IMR-90 (cell line): Measurements from ENCODE around the gene MGAT5. TPM values are rescaled to one million over a fixed set of nuclear protein-coding genes. Genes with fewer than 3 reads are reported as not detected.

Experiments
- ATAC-seq: fragments of 200-7000 bp; cut with Tn5 transposase; 2 replicates; pipeline ENCODE4 v1.9.1; 2020; ENCODE audit warnings: low read depth, mild to moderate bottlenecking, moderate library complexity
- BruUV-seq: library from RNA; stranded (reverse); fragments of 400-500 nt; replicated peaks from 2 replicates; lab custom pipeline; 2021; lab: Mats Ljungman, UMichigan
- CTCF ChIA-PET: fragments of 300-600 bp; formaldehyde crosslinking; extraction: SDS; loops from one replicate; lab custom pipeline; 2021; ENCODE audit warnings: antibody characterized with exemption; lab: Yijun Ruan, JAX
- POLR2A ChIA-PET: fragments of 300-600 bp; sonication (Branson Sonifier 250); formaldehyde crosslinking; loops from one replicate; lab custom pipeline; 2022; ENCODE audit warnings: antibody characterized with exemption; ENCODE audit not compliant: unreplicated experiment; lab: Charles Lee
- DNase-seq: peaks from one replicate; pipeline ENCODE4 v3.0.0; 2013
- H2AFZ ChIP-seq: replicated peaks from 2 replicates; pipeline ENCODE3; 2013; ENCODE audit warnings: low read length, mild to moderate bottlenecking; ENCODE audit not compliant: poor library complexity
- H2AK5ac ChIP-seq: 2 replicates; pipeline ENCODE4 v1.6.1; 2013; ENCODE audit warnings: low read depth, low read length, inconsistent platforms
- H2AK9ac ChIP-seq: replicated peaks from 2 replicates; pipeline ENCODE3; 2013; ENCODE audit warnings: mild to moderate bottlenecking, low read depth, low read length, moderate library complexity; ENCODE audit not compliant: poor library complexity
- H2BK120ac ChIP-seq: 2 replicates; pipeline ENCODE4 v1.6.1; 2013; ENCODE audit warnings: low read depth, low read length, inconsistent platforms
- H2BK15ac ChIP-seq: 3 replicates; pipeline ENCODE4 v1.6.1; 2013; ENCODE audit warnings: low read depth, low read length, inconsistent platforms
- H2BK20ac ChIP-seq: 2 replicates; pipeline ENCODE4 v1.6.1; 2013; ENCODE audit warnings: low read depth, mild to moderate bottlenecking, inconsistent platforms, low read length, moderate library complexity
- H2BK5ac ChIP-seq: 2 replicates; pipeline ENCODE4 v1.6.1; 2013; ENCODE audit warnings: mild to moderate bottlenecking, low read depth, low read length, inconsistent platforms; ENCODE audit not compliant: poor library complexity, severe bottlenecking
- H3K14ac ChIP-seq: replicated peaks from 2 replicates; pipeline ENCODE4 v1.6.1; 2013; ENCODE audit warnings: low read depth, low read length, inconsistent platforms
- H3K18ac ChIP-seq: 2 replicates; pipeline ENCODE4 v1.6.1; 2013; ENCODE audit warnings: low read depth, low read length, control low read depth
- H3K23ac ChIP-seq: 2 replicates; pipeline ENCODE4 v1.6.1; 2013; ENCODE audit warnings: low read depth, low read length, inconsistent platforms
- H3K27ac ChIP-seq: 2 replicates; pipeline ENCODE4 v1.5.1; 2013; ENCODE audit warnings: mild to moderate bottlenecking, control low read depth, low read length; ENCODE audit not compliant: insufficient read depth
- H3K27me3 ChIP-seq: 2 replicates; pipeline ENCODE4 v1.6.1; 2013; ENCODE audit warnings: low read length; ENCODE audit not compliant: control insufficient read depth, insufficient read depth
- H3K36me3 ChIP-seq: 2 replicates; pipeline ENCODE4 v1.6.1; 2013; ENCODE audit warnings: low read length, mixed read lengths; ENCODE audit not compliant: control insufficient read depth, insufficient read depth
- H3K4ac ChIP-seq: 2 replicates; pipeline ENCODE4 v1.6.1; 2013; ENCODE audit warnings: low read depth, low read length, inconsistent platforms
- H3K4me1 ChIP-seq: 2 replicates; pipeline ENCODE4 v1.6.1; 2013; ENCODE audit warnings: low read length, mixed read lengths; ENCODE audit not compliant: control insufficient read depth, insufficient read depth
- H3K4me2 ChIP-seq: 2 replicates; pipeline ENCODE4 v1.6.1; 2013; ENCODE audit warnings: low read depth, mild to moderate bottlenecking, control low read depth, low read length, moderate library complexity
- H3K4me3 ChIP-seq: 2 replicates; pipeline ENCODE4 v1.5.1; 2013; ENCODE audit warnings: low read depth, mild to moderate bottlenecking, control low read depth, low read length, moderate library complexity; ENCODE audit not compliant: insufficient read depth
- H3K56ac ChIP-seq: 2 replicates; pipeline ENCODE4 v1.6.1; 2013; ENCODE audit warnings: low read length, inconsistent platforms; ENCODE audit not compliant: insufficient read depth; ENCODE audit errors: extremely low read depth
- H3K79me1 ChIP-seq, 2 experiments: 2 replicates each; pipeline ENCODE4 v1.6.1; 2013; ENCODE audit warnings: low read length in 2 of 2, inconsistent platforms in 1 of 2, low read depth in 1 of 2
- H3K9ac ChIP-seq: 2 replicates; pipeline ENCODE4 v1.6.1; 2013; ENCODE audit warnings: low read depth, low read length, control low read depth
- H3K9me1 ChIP-seq: 2 replicates; pipeline ENCODE4 v1.6.1; 2013; ENCODE audit warnings: low read length, inconsistent platforms; ENCODE audit not compliant: insufficient read depth
- H3K9me3 ChIP-seq: 2 replicates; pipeline ENCODE4 v1.6.1; 2013; ENCODE audit warnings: low read length; ENCODE audit not compliant: control insufficient read depth, insufficient read depth
- H4K20me1 ChIP-seq: 2 replicates; pipeline ENCODE4 v1.6.1; 2013; ENCODE audit warnings: low read length, inconsistent platforms; ENCODE audit not compliant: insufficient read depth
- H4K5ac ChIP-seq: 2 replicates; pipeline ENCODE4 v1.6.1; 2013; ENCODE audit warnings: mild to moderate bottlenecking, low read depth, low read length, control low read depth
- H4K8ac ChIP-seq, 2 experiments: 2 replicates each; pipeline ENCODE4 v1.6.1; 2013; ENCODE audit warnings: low read depth in 2 of 2, low read length in 2 of 2, control low read depth in 1 of 2, inconsistent platforms in 1 of 2
- H4K91ac ChIP-seq: 2 replicates; pipeline ENCODE4 v1.6.1; 2013; ENCODE audit warnings: low read depth, low read length, inconsistent platforms; ENCODE audit not compliant: insufficient read depth
- CEBPB ChIP-seq: IDR thresholded peaks from 2 replicates; pipeline ENCODE4 v1.6.1; 2012; ENCODE audit warnings: low read depth, low read length, improper control_type of control experiment
- MAZ ChIP-seq: IDR thresholded peaks from 2 replicates; pipeline ENCODE4 v1.6.1; 2012; ENCODE audit warnings: low read depth, mild to moderate bottlenecking, low read length, improper control_type of control experiment, moderate library complexity, borderline replicate concordance
- RCOR1 ChIP-seq: IDR thresholded peaks from 2 replicates; pipeline ENCODE4 v1.6.1; 2012; ENCODE audit warnings: mild to moderate bottlenecking, low read length, improper control_type of control experiment; ENCODE audit not compliant: insufficient replicate concordance
- WGBS, 2 experiments: methylation state at CpG; one replicate each; pipeline versions ENCODE4 v1.1.5 to v1.1.7; 2013; ENCODE audit warnings: missing lambda C conversion rate in 2 of 2; ENCODE audit not compliant: insufficient read length in 1 of 2; ENCODE audit errors: extremely low coverage in 2 of 2; 5-methylcytosine and 5-hydroxymethylcytosine counted together
- dilution Hi-C: fragments of 300-500 bp; cut with HindIII; formaldehyde crosslinking; loops from one replicate; pipeline ENCODE4 v1.14.3; 2018; ENCODE audit warnings: low sequenced_read_pairs; ENCODE audit not compliant: unreplicated experiment
- in situ Hi-C: fragments of 300-500 bp; cut with MboI; formaldehyde crosslinking; loops from 3 replicates; pipeline ENCODE4 v1.14.3; 2019; ENCODE audit warnings: low sequenced_read_pairs, inconsistent platforms, mixed read lengths
- intact Hi-C: fragments of 100-400 bp; cut with micrococcal nuclease; formaldehyde crosslinking; loops from 2 replicates; pipeline ENCODE4 v1.10.0; 2022
- polyA plus RNA-seq, 3 experiments: library from polyadenylated mRNA; depleted of rRNA; stranded (reverse); fragments of >200 nt; gene quantifications; 2 replicates each; pipeline ENCODE4 v1.2.3, GENCODE V29; 2012; ENCODE audit warnings: low replicate concordance in 1 of 3
- total RNA-seq: library from RNA; depleted of rRNA; stranded (reverse); fragments of >200 nt; gene quantifications from 2 replicates; pipeline ENCODE4 v1.2.3, GENCODE V29; 2012
- TF ChIP-seq, protein P1 (sequence below): fragments of 150-350 bp; IDR thresholded peaks from 2 replicates; pipeline ENCODE4 v1.6.1; 2017; ENCODE audit warnings: mild to moderate bottlenecking, antibody characterized with exemption, low read length, low read depth
- TF ChIP-seq, protein P2 (sequence below): conservative IDR thresholded peaks from 2 replicates; pipeline ENCODE4 v1.5.1; 2012; ENCODE audit warnings: mild to moderate bottlenecking, low read depth, low read length, improper control_type of control experiment

MGAT5 gene
- total and polyA plus RNA-seq, 2 of the 4 experiments (the other 2 are of a cell fraction) = 22.9 to 59.9 TPM

DNA sequence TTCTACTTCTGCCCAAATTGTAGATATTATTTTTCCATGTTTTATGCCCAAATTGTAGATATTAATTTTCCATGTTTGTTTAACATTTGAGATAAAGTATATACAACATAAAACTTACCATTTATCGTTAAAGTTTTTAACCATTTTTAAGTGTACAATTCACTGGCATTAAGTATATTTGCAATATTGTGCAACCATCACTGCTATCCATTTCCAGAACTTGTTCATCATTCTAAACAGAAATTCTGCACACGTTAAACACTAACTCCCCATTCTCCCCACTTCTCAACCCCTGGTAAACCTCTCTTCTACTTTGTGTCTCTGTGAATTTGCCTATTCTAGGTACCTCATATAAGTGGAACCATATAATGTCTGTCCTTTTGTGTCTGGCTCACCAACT lies 162.1 kb downstream of the MGAT5 start:
- TF ChIP-seq MAZ (no peak), CEBPB (peak; percentile 54), RCOR1 (no peak)
- TF ChIP-seq, protein P1, sequence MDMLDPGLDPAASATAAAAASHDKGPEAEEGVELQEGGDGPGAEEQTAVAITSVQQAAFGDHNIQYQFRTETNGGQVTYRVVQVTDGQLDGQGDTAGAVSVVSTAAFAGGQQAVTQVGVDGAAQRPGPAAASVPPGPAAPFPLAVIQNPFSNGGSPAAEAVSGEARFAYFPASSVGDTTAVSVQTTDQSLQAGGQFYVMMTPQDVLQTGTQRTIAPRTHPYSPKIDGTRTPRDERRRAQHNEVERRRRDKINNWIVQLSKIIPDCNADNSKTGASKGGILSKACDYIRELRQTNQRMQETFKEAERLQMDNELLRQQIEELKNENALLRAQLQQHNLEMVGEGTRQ = no peak
- TF ChIP-seq, protein P2, sequence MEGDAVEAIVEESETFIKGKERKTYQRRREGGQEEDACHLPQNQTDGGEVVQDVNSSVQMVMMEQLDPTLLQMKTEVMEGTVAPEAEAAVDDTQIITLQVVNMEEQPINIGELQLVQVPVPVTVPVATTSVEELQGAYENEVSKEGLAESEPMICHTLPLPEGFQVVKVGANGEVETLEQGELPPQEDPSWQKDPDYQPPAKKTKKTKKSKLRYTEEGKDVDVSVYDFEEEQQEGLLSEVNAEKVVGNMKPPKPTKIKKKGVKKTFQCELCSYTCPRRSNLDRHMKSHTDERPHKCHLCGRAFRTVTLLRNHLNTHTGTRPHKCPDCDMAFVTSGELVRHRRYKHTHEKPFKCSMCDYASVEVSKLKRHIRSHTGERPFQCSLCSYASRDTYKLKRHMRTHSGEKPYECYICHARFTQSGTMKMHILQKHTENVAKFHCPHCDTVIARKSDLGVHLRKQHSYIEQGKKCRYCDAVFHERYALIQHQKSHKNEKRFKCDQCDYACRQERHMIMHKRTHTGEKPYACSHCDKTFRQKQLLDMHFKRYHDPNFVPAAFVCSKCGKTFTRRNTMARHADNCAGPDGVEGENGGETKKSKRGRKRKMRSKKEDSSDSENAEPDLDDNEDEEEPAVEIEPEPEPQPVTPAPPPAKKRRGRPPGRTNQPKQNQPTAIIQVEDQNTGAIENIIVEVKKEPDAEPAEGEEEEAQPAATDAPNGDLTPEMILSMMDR = no peak
- no peak overlapping the region for H4K91ac ChIP-seq
- H3K56ac ChIP-seq = no peak overlapping the region
- no TSS peak for BruUV-seq
- no peak overlapping the region for H2BK5ac ChIP-seq
- no peak overlapping the region for H2AK5ac ChIP-seq
- no peak overlapping the region for H4K5ac ChIP-seq
- no peak overlapping the region for H3K27ac ChIP-seq
- DNase-seq = no peak
- H3K27me3 ChIP-seq = no peaks in the 10 kb centered on the region
- POLR2A ChIA-PET = no interaction called here
- no peak overlapping the region for H2BK15ac ChIP-seq
- H3K4me3 ChIP-seq = no peak overlapping the region
- dilution Hi-C loops = no loop called here
- H3K9me3 ChIP-seq = no peaks in the 10 kb centered on the region
- H3K18ac ChIP-seq = no peak overlapping the region
- no peak overlapping the region for H3K23ac ChIP-seq
- no peak overlapping the region for H3K4ac ChIP-seq
- in situ Hi-C loops = loop anchor here (25.0 kb wide), 1 partner anchor 529 kb away; no protein-coding TSS in a partner anchor
- peaks cover 18% of the 10 kb centered on the region for H3K4me1 ChIP-seq
- H2AK9ac ChIP-seq = no peak overlapping the region
- H2BK20ac ChIP-seq = no peak overlapping the region
- H3K9ac ChIP-seq = no peak overlapping the region
- peaks cover 13% of the 10 kb centered on the region for H3K36me3 ChIP-seq
- H3K79me1 ChIP-seq = peaks cover 0 to 36% of the 10 kb centered on the region in 2 experiments; a peak in 3 of 4 replicates
- no peak for ATAC-seq
- peaks cover 5% of the 10 kb centered on the region for H3K9me1 ChIP-seq
- no CpG with 5 or more reads among the region's 2 CpGs for WGBS, 2 experiments
- intact Hi-C loops = no loop called here
- no peak overlapping the region for H3K4me2 ChIP-seq
- no peak overlapping the region for H3K14ac ChIP-seq
- H4K20me1 ChIP-seq = no peaks in the 10 kb centered on the region
- H4K8ac ChIP-seq = no peak overlapping the region
- no peak overlapping the region for H2BK120ac ChIP-seq
- CTCF ChIA-PET = no interaction called here
- H2AFZ ChIP-seq = no peak overlapping the region
